Jurkat, Clone E6-1 (cell line): Measurements from ENCODE around the gene MRGPRD.

ENCODE experiments used
- DNase-seq: peaks from one replicate; pipeline ENCODE4 v3.0.0-alpha.2; 2011; ENCODE audit warnings: low read depth, low spot score
- H3K4me3 ChIP-seq: 2 replicates; pipeline ENCODE4 v1.5.1; 2011; ENCODE audit warnings: mild to moderate bottlenecking, low read length, control low read depth, moderate library complexity

The MRGPRD gene

DNA sequence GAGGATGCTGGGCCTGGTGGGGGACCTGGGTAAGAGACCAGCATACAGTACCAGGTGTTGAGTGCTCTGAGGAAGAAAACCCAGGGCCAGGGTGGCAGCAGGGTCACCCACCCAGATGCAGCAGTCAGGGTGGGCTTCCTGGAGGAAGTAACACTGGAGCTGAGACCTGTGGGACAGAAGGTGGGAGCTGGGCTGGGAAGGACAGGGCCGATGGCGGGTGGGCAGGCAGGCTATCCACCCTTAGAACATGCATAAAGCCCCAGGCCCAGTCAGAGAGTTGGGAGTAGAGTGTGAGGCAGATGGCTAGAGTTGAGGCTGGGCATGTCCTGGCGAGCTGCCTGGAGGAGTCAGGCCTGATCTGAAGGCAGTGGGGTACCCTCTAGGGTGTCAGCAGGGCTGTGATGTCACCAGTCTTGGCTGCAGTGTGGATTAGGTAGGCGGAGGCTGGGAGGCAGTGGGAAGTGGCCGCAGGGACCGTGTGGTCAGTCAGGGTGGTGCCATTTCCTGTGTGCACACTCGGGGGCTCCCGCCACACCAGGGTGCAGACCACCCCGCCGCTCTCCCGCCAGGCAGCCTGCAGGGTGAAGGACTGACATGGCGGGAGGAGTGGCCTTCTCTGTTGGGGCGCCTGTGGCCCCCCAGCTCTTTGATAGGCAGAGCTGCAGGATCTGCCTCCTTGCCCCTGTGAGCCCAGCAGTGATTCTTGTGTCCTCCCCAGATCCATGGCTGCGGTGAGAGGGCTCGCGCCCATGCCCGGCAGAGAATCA lies 41.8 kb downstream of the MRGPRD start:
- DNase-seq = peak; percentile 41
- peak overlapping the region; percentile 44 for H3K4me3 ChIP-seq

DNA sequence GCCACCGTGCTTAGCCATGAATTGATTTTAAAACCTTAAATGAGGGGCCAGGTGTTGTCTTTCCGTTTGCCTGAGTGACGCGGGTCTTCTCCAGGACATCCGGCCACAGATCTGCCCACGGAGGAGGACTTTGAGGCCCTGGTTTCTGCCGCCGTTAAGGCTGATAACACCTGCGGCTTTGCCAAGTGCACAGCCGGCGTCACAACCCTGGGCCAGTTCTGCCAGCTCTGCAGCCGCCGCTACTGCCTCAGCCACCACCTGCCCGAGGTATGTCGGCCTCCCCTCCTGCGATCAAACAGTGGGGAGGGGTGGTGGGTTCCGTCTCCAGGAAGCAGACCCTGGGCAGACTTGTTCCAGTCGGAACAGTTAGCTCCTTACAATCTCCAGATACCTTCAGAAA lies 42.7 kb downstream of the MRGPRD start:
- peak overlapping the region; percentile 44 for H3K4me3 ChIP-seq

DNA sequence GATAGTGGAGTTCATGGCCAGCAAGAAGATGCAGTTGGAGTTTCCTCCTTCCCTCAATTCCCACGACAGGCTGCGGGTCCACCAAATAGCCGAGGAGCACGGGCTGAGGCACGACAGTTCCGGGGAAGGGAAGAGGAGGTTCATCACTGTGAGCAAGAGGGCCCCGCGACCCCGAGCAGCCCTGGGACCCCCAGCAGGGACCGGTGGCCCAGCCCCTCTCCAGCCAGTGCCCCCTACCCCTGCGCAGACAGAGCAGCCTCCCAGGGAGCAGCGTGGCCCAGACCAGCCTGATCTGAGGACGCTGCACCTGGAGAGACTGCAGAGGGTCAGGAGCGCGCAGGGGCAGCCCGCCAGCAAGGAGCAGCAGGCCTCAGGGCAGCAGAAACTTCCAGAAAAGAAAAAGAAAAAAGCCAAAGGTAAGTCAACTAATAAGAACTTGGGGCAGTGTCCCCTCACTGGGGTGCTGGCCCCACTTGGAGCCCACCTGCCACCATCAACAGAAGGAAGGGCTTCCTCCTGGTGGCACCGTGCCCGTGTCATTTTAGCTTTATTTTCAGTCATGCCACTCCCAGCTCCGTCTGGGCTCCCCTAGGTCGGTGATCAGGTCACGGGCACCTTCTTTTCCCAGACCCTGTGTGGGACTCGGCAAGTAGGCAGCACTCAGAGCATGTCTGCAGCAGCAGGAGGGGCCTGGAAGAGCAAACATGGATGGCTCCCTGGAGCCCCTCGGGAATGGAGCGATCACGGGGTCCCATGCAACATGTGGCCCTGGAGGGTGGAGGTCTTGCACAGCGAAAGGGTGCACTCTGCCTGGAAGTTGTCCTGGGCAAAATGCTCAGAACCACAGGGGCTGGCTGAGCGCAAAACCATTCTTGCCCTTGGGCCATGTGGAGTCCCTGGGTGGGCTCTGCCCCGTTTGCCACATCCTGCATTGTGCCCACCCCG lies 43.8 kb downstream of the MRGPRD start:
- H3K4me3 ChIP-seq = no peak overlapping the region; the same call in 1 of the 2 replicates
- peak; percentile 29 for DNase-seq

More for the DNA sequence above, 42.7 kb downstream of the MRGPRD start:
- DNase-seq = peak; percentile 96

DNA sequence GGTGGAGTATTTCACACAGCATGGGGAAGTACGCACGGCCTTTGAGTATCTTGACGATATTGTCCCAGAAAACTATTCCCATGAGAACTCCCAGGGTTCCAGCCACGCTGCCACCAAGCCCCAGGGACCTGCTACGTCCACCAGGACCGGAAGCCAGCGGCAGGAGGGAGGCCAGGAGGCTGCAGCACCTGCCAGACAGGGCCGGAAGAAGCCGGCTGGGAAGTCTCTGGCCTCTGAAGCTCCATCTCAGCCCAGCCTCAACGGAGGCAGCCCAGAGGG lies 44.5 kb downstream of the MRGPRD start:
- DNase-seq = no peak
- no peak overlapping the region for H3K4me3 ChIP-seq

DNA sequence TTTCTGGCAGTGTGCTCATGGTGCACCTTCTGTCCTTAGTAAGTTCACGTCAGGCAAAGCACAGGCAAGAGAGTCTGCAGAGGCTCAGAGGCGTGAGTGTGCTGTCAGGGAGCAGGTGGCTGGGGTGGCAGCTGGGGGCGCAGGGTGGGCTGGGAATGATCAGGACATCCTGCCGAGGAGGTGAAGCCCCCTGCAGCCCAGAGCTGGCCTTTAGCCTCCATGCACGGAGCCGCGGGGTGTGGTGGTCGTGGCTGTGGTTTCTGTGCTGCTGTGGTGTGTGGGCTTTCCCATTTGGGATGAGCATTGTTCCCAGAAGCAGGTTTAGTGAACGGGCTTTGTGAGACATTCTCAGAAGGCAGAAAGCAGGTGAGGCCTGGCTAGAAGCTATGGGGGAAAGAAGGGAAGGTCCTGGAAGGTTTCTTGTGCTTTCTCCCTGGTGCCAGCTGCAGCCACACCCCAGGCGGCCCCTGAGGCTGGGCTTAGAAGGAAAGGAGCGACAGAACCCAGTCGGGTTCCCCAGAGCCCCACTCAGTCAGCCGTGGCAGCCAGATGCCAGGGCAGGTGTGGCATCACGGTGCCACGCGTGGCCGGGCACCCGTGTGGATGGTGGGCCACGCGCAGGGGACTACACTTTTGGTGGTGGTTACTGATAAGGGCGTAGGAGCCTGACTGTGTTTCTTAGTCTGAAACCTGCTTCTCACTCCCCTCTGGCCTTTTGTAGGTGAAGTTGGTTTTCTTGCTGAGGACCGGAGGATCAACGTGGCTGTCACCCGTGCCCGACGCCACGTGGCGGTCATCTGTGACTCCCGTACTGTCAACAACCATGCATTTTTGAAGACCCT lies 45.0 kb downstream of the MRGPRD start:
- DNase-seq = no peak
- H3K4me3 ChIP-seq = no peak overlapping the region

DNA sequence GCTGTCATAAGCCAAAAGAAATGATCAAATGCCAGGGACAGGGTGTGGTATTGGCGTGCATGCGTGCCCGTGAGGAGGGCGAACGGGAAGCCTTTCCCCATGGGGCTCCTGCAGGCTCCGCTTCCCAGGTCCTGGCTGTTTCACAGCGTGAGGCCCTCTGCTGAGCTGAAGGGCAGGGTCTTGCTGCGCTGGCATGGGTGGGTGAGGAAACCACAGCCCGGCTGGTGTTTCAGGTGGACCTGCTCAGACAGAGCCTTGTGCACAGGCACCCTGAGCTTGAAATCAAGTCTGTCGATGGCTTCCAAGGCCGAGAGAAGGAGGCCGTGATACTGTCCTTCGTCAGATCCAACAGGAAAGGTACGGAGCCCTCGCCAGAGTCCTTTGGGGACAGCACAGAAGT lies 45.7 kb downstream of the MRGPRD start:
- no peak overlapping the region for H3K4me3 ChIP-seq
- DNase-seq = no peak

DNA sequence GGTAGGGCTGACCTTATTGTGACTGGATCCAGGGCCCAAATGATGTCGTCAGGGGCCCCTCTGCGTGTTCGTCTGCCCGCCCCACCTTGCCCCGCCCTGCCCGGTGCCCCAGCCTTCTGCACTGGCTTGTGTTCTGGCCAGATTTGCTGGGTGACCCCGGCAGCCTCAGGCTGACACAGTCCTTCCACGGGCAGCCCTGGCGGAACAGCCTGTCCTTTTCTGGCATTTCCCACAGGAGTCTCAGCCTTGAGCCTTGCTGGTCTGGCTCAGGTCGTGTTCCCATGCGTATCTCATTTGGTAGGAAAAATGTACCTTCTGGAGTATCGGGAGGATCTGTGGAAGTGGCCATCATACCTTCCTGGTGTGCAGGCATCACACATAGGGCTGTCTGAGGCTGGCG lies 46.1 kb downstream of the MRGPRD start:
- DNase-seq = no peak
- no peak overlapping the region for H3K4me3 ChIP-seq

DNA sequence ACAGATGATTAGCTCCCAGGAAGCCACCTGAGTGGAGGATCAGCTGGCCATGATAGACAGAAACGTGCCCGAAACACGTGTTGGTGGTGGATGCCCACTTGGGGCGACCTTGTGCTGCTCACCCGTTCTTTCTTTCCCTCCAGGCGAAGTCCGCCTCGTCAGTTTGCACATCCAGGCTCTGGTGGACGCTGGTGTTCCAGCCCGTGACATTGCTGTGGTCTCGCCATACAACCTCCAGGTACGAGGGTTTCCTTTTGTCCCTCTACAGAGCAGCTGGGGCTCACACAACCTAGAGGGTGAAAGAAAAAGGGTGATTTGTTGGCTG lies 46.5 kb downstream of the MRGPRD start:
- no peak overlapping the region for H3K4me3 ChIP-seq
- DNase-seq = no peak

DNA sequence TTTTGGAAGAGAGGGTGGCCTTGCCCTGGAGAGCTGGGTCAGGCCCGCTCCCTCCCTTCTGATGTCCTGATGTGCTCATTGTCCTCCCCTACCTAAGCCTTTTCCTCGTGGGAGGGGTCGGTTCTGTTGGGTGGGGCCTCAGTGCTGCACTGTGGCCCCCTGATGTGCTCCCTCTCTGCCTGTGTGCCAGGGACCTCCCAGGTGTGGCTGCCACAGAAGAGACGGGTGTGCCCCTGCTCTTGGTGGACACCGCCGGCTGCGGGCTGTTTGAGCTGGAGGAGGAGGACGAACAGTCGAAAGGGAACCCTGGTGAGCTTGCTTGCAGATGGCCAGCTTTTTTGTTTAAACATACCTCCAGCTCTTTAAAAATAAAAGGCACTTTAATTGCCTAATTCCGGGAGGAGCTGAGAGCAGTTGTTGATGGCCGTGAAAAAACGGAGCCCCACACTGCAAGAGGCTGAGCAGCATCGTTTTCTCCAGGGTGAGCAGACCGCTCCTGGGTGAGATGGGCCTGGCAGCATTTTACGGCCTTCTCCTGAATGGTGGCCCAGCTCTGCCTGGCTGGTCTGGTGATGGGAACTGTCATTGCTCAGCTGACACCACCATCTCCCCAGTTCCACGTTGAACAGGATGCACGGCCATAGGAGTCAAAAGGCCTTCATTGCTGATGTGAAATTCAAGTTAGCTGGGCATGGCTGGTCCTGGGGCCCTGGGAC lies 47.0 kb downstream of the MRGPRD start:
- no peak overlapping the region for H3K4me3 ChIP-seq
- no peak for DNase-seq

DNA sequence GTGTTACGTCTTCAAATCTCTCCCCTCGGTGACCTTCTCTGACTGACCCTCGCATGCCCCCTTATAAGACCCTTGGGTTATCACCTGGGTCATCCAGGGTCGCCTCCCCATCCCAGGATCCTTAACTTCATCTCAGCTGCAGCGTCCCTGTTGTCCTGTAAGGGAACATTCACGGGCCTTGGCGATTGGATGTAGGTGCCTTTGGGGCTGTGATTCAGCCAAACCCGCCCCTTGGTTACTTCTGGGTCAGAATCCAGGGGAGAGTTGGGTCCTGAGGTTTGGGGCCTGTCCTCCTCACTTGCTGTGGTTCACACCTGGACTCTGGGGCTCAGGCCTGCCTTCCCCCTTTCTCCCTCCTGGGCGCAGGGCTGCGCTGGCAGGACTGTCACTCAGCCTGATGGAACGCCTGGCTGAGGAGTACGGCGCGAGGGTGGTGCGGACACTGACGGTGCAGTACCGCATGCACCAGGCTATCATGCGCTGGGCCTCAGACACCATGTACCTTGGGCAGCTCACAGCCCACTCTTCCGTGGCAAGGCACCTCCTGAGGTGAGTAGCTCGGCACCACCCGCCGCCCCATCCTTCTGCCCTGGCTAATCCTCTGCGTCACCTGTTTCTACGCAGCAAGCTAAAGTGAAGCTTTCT lies 47.7 kb downstream of the MRGPRD start:
- no peak overlapping the region for H3K4me3 ChIP-seq

DNA sequence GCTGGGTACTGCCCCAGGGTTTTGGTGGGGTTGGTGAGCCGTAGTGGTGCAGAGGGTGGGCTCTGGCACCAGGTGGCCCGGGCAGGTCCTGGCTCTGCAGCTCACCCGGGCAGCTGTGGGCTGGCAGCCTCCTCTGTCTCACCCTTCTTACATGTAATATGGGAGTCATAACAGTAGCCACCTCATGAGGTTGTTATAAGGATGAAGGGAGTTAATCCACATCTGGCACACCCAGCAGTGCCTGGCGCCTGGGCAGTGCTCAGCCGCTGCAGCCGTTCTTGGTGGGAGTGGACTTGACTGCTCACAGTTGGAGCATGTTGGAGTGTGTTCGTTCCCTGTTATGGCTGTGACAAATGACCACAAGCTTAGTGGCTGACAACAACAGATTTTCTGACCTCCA lies 48.4 kb downstream of the MRGPRD start:
- no peak for DNase-seq
- H3K4me3 ChIP-seq = no peak overlapping the region

More for the DNA sequence above, 47.7 kb downstream of the MRGPRD start:
- DNase-seq = no peak

DNA sequence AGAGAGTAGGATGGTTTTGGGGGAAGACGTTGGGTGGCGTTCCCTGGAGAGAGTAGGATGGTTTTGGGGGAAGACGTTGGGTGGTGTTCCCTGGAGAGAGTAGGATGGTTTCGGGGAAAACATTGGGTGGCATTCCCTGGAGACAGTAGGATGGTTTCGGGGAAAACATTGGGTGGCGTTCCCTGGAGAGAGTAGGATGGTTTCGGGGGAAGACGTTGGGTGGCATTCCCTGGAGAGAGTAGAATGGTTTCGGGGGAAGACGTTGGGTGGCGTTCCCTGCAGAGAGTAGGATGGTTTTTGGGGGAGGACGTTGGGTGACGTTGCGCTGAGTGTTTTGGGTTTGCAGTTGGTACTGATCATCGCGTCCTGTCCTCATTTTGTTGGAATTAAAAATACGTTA lies 48.9 kb downstream of the MRGPRD start:
- no peak for DNase-seq
- no peak overlapping the region for H3K4me3 ChIP-seq

DNA sequence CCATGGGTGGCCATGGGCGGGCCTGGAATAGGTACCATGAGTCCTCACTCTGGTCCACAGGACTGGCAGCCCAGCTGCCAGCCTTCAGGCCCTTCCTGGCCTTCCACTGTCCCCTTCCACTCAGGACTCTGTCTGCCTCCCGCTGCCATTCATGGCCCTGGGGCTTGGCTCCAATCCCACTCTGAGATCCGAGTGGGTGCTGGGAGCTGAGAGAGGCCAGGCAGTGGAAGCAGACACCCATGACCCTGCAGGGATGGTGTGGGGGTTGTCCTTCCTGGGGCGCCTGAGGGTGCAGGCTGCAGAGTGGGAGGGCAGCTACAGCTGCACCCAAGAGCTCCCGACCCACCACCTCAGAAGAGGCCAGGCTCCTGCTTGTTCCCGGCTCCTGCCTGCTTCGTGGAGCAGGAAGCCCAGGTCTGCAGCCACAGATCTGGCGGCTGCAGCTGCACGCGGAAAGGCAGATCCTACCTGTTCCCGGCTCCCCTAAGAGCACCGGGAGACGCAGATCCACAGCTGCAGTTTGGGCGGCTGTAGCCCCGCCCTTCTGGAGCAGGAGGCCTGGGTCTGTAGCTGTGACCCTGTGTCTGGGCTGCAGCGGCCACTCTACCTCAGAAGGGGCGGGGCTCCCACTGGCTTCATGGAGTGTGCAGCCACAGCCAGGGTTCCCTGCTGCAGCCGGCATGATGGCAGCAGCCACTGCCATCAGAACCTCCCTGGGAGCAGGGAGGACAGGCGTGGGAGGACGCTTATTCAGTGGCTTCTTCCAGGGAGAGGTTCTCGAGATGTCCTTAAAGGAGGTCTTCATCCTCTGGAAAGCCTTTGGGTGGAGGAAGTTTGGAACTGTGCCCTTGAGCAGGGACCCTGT lies 49.6 kb downstream of the MRGPRD start:
- H3K4me3 ChIP-seq = no peak overlapping the region
- no peak for DNase-seq
